Common myeloid progenitor, CD34-positive (primary cell): Measurements from ENCODE around the gene GUCY2C.
"Not testable (repeated sequence)": the region's sequence is repeated elsewhere in the genome, so short reads cannot be mapped to it uniquely, and the experiment has no call there.

ENCODE experiments used
- CTCF ChIA-PET: fragments of 350-600 bp; sonication (Branson Sonifier 250); formaldehyde crosslinking; loops from one replicate; lab custom pipeline; 2021; ENCODE audit warnings: antibody characterized with exemption; lab: Charles Lee
- POLR2A ChIA-PET: fragments of 350-600 bp; sonication (Branson Sonifier 250); formaldehyde crosslinking; loops from one replicate; lab custom pipeline; 2021; ENCODE audit warnings: antibody characterized with exemption; lab: Charles Lee
- DNase-seq, 3 donors: peaks; one replicate each; pipeline versions ENCODE4 v3.0.0 to v3.0.0-alpha.2; 2013
- H3K27ac ChIP-seq, 2 experiments: 1 replicate in 1 of 2; 2 replicates in 1 of 2; pipeline ENCODE4 v1.7.0; 2013; ENCODE audit warnings: inconsistent platforms in 2 of 2, low read length in 2 of 2, mild to moderate bottlenecking in 2 of 2, low read depth in 1 of 2, moderate library complexity in 1 of 2; ENCODE audit not compliant: severe bottlenecking in 2 of 2, insufficient read depth in 1 of 2, poor library complexity in 1 of 2
- H3K27me3 ChIP-seq, 5 experiments: replicated peaks in 2 of 5; 1 replicate in 3 of 5; 2 replicates in 2 of 5; pipeline versions ENCODE4 v1.6.1 to v1.7.0; 2013; ENCODE audit warnings: low read length in 4 of 5, mild to moderate bottlenecking in 2 of 5, moderate library complexity in 2 of 5, inconsistent platforms in 1 of 5; ENCODE audit not compliant: insufficient read depth in 5 of 5, control insufficient read depth in 4 of 5
- H3K36me3 ChIP-seq, 4 experiments: 1 replicate in 2 of 4; 2 replicates in 2 of 4; pipeline versions ENCODE4 v1.6.1 to v1.7.0; 2013; ENCODE audit warnings: low read length in 3 of 4, control low read depth in 1 of 4, mild to moderate bottlenecking in 1 of 4; ENCODE audit not compliant: control insufficient read depth in 4 of 4, insufficient read depth in 4 of 4
- H3K4me1 ChIP-seq, 4 experiments: 1 replicate in 3 of 4; 2 replicates in 1 of 4; pipeline versions ENCODE4 v1.6.1 to v1.7.1; 2013; ENCODE audit warnings: low read length in 3 of 4, mild to moderate bottlenecking in 3 of 4, control low read depth in 1 of 4, inconsistent platforms in 1 of 4, moderate library complexity in 1 of 4; ENCODE audit not compliant: control insufficient read depth in 4 of 4, insufficient read depth in 4 of 4; ENCODE audit errors: control extremely low read depth in 1 of 4
- H3K4me3 ChIP-seq, 7 experiments: 1 replicate in 4 of 7; 2 replicates in 3 of 7; pipeline versions ENCODE4 v1.5.1 to v1.7.0; 2013; ENCODE audit warnings: mild to moderate bottlenecking in 7 of 7, low read length in 6 of 7, moderate library complexity in 6 of 7, inconsistent platforms in 2 of 7, low read depth in 2 of 7, control low read depth in 1 of 7; ENCODE audit not compliant: insufficient read depth in 4 of 7, control insufficient read depth in 1 of 7; ENCODE audit errors: extremely low read depth in 1 of 7
- H3K9me3 ChIP-seq, 5 experiments: 1 replicate in 4 of 5; 2 replicates in 1 of 5; pipeline versions ENCODE4 v1.6.1 to v1.7.1; 2013; ENCODE audit warnings: low read length in 4 of 5, mild to moderate bottlenecking in 2 of 5, inconsistent platforms in 1 of 5, low read depth in 1 of 5, moderate library complexity in 1 of 5; ENCODE audit not compliant: control insufficient read depth in 4 of 5, insufficient read depth in 2 of 5; ENCODE audit errors: control extremely low read depth in 1 of 5
- WGBS: methylation state at CpG from one replicate; pipeline ENCODE4 v1.1.5; 2013; ENCODE audit not compliant: insufficient coverage; 5-methylcytosine and 5-hydroxymethylcytosine counted together

GUCY2C gene

DNA sequence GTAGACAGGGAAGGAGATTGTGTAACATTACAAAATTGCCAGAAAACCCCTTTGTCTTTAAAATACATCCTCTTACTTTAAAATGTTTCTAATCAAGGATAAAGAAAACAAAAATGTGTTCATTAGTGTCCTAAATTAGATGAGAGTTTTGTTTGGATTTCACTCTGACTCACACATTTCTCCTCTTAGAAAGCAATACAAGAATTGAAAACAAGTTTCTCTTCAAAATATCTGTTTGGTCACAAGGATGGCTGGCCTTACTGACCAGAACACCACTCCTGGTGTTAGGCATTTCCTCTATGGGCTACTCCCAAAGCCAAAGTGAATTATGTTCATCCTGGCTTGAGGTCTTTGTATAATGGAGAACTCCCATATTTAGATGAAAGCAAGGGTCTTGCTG lies 6.4 kb downstream of the GUCY2C start:
- Histone ChIP-seq H3K36me3 (no peaks in the 10 kb centered on the region), H3K4me1 (peaks cover 0 to 8% (median 3%) of the 10 kb centered on the region in 4 experiments), H3K27ac (no peak overlapping the region), H3K4me3 (no peak overlapping the region), H3K9me3 (no peaks in the 10 kb centered on the region), H3K27me3 (no peaks in the 10 kb centered on the region)
- DNase-seq: no peak
- ChIA-PET POLR2A (no interaction called here), CTCF (no interaction called here)

DNA sequence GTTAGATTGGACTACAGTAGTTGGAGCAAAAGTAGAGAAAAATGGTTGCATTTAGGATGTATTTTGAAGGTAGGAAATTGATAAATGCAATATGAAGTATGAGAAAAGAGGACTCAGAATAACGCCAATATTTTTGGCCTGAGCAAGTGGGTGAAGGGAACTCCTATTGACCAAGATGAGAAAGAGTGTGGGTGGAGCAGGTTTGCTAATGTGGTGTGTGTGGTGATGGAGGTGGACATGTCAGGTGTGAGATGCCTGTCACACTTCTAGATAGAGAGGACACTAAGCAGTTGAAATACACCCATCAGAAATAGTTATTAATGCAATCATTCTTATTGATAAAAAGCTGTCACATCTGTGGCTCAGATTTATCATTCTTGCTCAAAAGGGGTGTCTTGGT lies 7.3 kb downstream of the GUCY2C start:
- WGBS: 88% methylated on average over 1 of the region's 1 CpG
- CTCF ChIA-PET: no interaction called here
- H3K27ac ChIP-seq: no peak overlapping the region

DNA sequence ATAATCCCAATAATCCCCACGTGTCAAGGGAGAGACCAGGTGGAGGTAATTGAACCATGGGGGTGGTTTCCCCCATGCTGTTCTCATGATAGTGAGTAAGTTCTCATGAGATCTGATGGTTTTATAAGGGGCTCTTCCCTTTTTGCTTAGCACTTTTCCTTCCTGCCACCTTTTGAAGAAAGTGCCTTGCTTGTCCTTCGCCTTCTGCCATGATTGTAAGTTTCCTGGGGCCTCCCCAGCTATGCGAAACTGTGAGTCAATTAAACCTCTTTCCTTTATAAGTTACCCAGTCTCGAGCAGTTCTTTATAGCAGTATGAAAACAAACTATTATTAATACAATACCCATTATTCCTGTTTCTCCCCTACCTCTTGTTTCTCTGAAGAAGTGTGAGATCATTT lies 14.2 kb downstream of the GUCY2C start:
- H3K4me1 ChIP-seq: peaks cover 6 to 10% (median 8%) of the 10 kb centered on the region in 4 experiments
- POLR2A ChIA-PET, H3K9me3 ChIP-seq, H3K36me3 ChIP-seq, H3K27me3 ChIP-seq, H3K27ac ChIP-seq, H3K4me3 ChIP-seq, DNase-seq: not testable (repeated sequence)
- CTCF ChIA-PET: interaction anchor here (1.5 kb wide), 1 partner anchor 19 kb away, joined by 4 read pairs; no protein-coding TSS in a partner anchor
- WGBS: 88% methylated on average over 1 of the region's 4 CpGs

More for the DNA sequence above, 7.3 kb downstream of the GUCY2C start:
- H3K36me3 ChIP-seq: no peaks in the 10 kb centered on the region
- H3K4me1 ChIP-seq: peaks cover 0 to 8% (median 3%) of the 10 kb centered on the region in 4 experiments
- no peak for DNase-seq
- no peaks in the 10 kb centered on the region for H3K9me3 ChIP-seq
- POLR2A ChIA-PET: no interaction called here
- H3K4me3 ChIP-seq: no peak overlapping the region
- H3K27me3 ChIP-seq: no peaks in the 10 kb centered on the region

DNA sequence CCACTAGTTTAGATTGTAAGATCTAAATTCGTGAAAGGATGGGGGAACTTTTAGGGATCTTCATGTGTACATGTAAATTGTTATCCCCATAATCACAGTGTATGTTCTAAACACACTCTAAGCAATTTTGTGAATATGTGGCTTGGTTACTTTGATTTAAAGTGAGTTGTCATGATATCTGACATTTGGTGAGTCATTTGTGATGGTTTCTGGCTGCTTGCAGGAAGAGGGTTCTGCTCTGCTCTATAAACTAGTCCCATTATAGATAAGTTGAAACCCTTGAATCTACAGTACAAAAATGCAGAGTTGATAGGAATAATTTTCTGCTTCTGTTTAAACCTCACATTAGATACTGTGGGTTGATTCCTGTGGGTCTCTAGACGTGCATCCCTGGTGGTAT lies 14.8 kb downstream of the GUCY2C start:
- 86% methylated on average over 1 of the region's 2 CpGs for WGBS
- POLR2A ChIA-PET: no interaction called here

DNA sequence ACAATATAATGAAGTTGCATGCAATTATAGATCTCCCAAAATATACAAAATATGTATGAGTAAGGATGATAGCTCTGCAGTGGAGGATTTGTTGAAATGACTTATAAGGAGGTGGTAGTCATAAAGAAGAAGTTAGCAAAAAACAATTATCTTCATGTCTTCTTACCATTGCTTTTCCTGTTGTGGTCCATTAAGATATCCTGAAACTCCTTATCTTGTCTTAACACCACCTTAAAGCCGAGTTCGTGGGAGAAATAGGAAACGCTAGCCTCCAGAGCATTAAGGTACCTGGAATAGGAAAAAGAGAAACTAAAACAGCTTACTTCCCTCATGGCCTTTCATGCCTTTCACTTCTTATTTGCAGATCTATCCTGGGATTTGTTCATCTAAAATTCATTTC lies 15.2 kb downstream of the GUCY2C start:
- H3K36me3 ChIP-seq: no peaks in the 10 kb centered on the region
- ChIA-PET POLR2A (no interaction called here), CTCF (interaction anchor here (1.0 to 1.5 kb wide), 2 partner anchors 10 to 18 kb away, joined by 3 to 4 read pairs; no protein-coding TSS in a partner anchor)
- peak; percentile 29 to 49 (median 34) for DNase-seq
- no peak overlapping the region for H3K27ac ChIP-seq
- WGBS: 20% methylated on average over 1 of the region's 3 CpGs
- H3K4me1 ChIP-seq: peaks cover 6 to 10% (median 8%) of the 10 kb centered on the region in 4 experiments
- H3K27me3 ChIP-seq: no peaks in the 10 kb centered on the region
- H3K4me3 ChIP-seq: no peak overlapping the region
- no peaks in the 10 kb centered on the region for H3K9me3 ChIP-seq

More for the DNA sequence above, 14.8 kb downstream of the GUCY2C start:
- CTCF ChIA-PET: interaction anchor here (1.0 to 1.5 kb wide), 2 partner anchors 10 to 18 kb away, joined by 3 to 4 read pairs; no protein-coding TSS in a partner anchor
- DNase-seq: peak in 2 of 3 donors; percentile 34 to 53
- Histone ChIP-seq H3K27me3 (no peaks in the 10 kb centered on the region), H3K36me3 (no peaks in the 10 kb centered on the region), H3K4me1 (peaks cover 6 to 10% (median 8%) of the 10 kb centered on the region in 4 experiments), H3K4me3 (no peak overlapping the region), H3K27ac (no peak overlapping the region), H3K9me3 (no peaks in the 10 kb centered on the region)

DNA sequence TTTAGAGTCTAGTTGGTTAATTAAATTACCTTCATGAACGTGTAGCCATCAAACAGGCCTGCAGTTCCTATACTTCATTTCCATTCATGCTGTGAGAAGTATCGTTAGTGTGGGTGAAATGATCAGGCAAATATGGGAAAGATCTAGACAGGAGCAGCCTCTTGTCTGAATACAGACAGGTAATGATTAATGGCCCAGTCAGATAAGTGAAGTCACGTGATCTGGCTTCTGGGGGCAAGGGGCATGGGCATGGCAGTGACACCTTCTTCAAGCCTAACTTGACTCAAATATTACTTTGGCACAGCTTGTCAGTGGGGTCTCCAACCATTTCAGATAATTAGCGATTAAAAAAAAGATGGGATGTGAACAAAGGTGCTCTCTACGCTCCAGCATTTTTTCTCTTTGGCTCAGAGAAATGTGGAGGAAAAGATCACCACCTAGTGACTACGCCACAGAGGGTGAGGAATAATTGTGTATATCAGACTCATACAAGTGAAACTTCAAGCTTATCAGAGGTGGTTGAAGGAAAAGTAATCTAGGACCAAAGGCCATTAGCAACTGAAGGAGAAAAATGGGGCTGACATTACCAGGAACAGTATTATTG lies 17.8 kb downstream of the GUCY2C start:
- no peak for DNase-seq
- H3K4me1 ChIP-seq: peaks cover 6 to 10% (median 8%) of the 10 kb centered on the region in 4 experiments
- H3K36me3 ChIP-seq: no peaks in the 10 kb centered on the region
- CTCF ChIA-PET: interaction anchor here (1.8 kb wide), 1 partner anchor 49 kb away, joined by 4 read pairs; no protein-coding TSS in a partner anchor
- no peak overlapping the region for H3K4me3 ChIP-seq
- WGBS: 100% methylated on average over 4 of the region's 6 CpGs
- H3K27me3 ChIP-seq: no peaks in the 10 kb centered on the region
- H3K27ac ChIP-seq: no peak overlapping the region
- POLR2A ChIA-PET: no interaction called here
- no peaks in the 10 kb centered on the region for H3K9me3 ChIP-seq

DNA sequence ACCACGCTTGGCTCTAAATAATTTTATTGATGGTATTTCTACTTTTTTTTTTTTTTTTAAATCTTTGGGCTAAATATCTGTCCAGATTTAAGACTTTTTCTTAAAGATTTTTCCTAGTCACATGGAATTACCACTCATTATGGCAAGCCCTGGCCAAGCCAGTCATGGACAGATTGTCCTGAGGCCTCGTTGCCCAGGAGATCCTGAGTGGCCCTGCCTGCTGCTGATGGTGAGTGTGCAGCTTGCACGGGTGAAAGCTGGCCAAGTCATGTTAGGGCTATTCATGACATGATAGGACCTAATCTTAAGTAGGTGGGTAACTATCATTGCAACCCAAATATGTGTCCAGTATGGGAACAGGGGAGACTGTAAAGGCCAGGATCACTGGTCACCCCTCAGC lies 27.8 kb downstream of the GUCY2C start:
- Histone ChIP-seq H3K4me1 (peaks cover 0 to 2% (median 0%) of the 10 kb centered on the region in 4 experiments), H3K36me3 (no peaks in the 10 kb centered on the region), H3K9me3 (no peaks in the 10 kb centered on the region), H3K27ac (no peak overlapping the region), H3K4me3 (no peak overlapping the region), H3K27me3 (peaks cover 0 to 4% (median 0%) of the 10 kb centered on the region in 5 experiments)
- POLR2A ChIA-PET: no interaction called here
- CTCF ChIA-PET: interaction anchor here (0.8 to 9.8 kb wide), 3 partner anchors 39 to 431 kb away, joined by 3 to 96 read pairs (median 5); no protein-coding TSS in a partner anchor
- 94% methylated on average over 2 of the region's 3 CpGs for WGBS
- DNase-seq: no peak
